Ishikawa (cell line): ENCODE measurements around the gene TTLL3.

Experiments used
- CEBPB ChIP-seq: IDR thresholded peaks from 2 replicates; pipeline ENCODE4 v1.6.1; 2012
- CREB1 ChIP-seq: IDR thresholded peaks from 2 replicates; pipeline ENCODE4 v1.6.1; 2012; ENCODE audit warnings: low read depth
- EGR1 ChIP-seq: IDR thresholded peaks from 2 replicates; pipeline ENCODE4 v1.6.1; 2012
- EP300 ChIP-seq: IDR thresholded peaks from 2 replicates; pipeline ENCODE4 v1.6.1; 2012; ENCODE audit warnings: borderline replicate concordance
- FOXM1 ChIP-seq: IDR thresholded peaks from 2 replicates; pipeline ENCODE4 v1.6.1; 2012; ENCODE audit warnings: low read depth, borderline replicate concordance
- NFIC ChIP-seq: IDR thresholded peaks from 2 replicates; pipeline ENCODE4 v1.6.1; 2012
- RAD21 ChIP-seq: IDR thresholded peaks from 2 replicates; pipeline ENCODE4 v1.6.1; 2012; ENCODE audit warnings: low read depth
- TAF1 ChIP-seq: IDR thresholded peaks from 2 replicates; pipeline ENCODE4 v1.6.1; 2012; ENCODE audit warnings: low read depth, mild to moderate bottlenecking
- TCF12 ChIP-seq: IDR thresholded peaks from 2 replicates; pipeline ENCODE4 v1.6.1; 2012; ENCODE audit warnings: low read depth
- TEAD4 ChIP-seq: IDR thresholded peaks from 2 replicates; pipeline ENCODE4 v1.6.1; 2012
- YY1 ChIP-seq: IDR thresholded peaks from 2 replicates; pipeline ENCODE4 v1.6.1; 2012; ENCODE audit warnings: low read depth
- ZBTB7A ChIP-seq: IDR thresholded peaks from 2 replicates; pipeline ENCODE4 v1.6.1; 2012; ENCODE audit warnings: low read depth
- TF ChIP-seq, protein P1 (sequence below): IDR thresholded peaks from 2 replicates; pipeline ENCODE4 v1.6.1; 2012
- TF ChIP-seq, protein P2 (sequence below): IDR thresholded peaks from 2 replicates; pipeline ENCODE4 v1.6.1; 2012; ENCODE audit warnings: low read depth, mild to moderate bottlenecking
- TF ChIP-seq, protein P3 (sequence below): IDR thresholded peaks from 2 replicates; pipeline ENCODE4 v1.6.1; 2012

TTLL3 gene

DNA sequence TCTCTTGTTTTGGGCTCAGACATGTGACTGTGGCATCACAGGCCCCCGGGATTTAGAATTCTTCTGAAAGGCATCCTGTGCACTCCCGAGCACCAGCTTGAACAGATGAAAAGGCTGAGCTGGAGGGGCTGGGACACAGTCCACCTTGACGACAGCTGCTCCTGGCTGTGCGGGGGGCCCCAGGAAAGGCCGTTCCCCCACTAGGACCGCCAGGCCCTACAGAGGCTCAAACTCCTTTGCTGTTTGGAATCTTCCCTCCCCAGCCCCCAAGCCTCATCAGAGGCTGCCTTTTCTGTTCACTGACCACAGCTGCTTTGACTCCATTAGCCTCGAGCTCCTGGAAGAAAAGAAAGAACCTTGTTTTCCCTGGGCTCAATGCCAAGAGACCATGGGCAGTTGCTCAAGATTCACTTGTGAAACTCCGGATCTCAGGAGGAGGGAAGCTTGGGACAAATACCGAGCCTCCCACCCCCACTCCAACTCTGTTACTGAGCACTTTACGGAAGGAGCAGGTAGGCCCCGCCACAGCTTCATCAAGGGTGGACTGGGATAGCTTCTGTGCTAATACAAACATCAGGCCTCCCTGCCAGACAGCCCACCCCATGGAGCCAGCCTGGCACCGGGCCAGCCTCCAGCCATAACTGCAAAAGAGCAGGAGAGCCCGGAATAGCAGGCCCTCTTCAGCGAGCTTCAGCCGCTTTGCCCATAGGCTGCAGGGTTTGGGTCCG, 54.3 kb downstream of the TTLL3 start:
- TF ChIP-seq RAD21 (no peak), TEAD4 (no peak), EGR1 (no peak), YY1 (no peak), FOXM1 (no peak), EP300 (no peak), NFIC (peak; percentile 59), CEBPB (peak; percentile 86), TAF1 (no peak), CREB1 (no peak), ZBTB7A (no peak)
- TF ChIP-seq, protein P1, sequence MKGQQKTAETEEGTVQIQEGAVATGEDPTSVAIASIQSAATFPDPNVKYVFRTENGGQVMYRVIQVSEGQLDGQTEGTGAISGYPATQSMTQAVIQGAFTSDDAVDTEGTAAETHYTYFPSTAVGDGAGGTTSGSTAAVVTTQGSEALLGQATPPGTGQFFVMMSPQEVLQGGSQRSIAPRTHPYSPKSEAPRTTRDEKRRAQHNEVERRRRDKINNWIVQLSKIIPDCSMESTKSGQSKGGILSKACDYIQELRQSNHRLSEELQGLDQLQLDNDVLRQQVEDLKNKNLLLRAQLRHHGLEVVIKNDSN, result no peak
- TF ChIP-seq, protein P2, sequence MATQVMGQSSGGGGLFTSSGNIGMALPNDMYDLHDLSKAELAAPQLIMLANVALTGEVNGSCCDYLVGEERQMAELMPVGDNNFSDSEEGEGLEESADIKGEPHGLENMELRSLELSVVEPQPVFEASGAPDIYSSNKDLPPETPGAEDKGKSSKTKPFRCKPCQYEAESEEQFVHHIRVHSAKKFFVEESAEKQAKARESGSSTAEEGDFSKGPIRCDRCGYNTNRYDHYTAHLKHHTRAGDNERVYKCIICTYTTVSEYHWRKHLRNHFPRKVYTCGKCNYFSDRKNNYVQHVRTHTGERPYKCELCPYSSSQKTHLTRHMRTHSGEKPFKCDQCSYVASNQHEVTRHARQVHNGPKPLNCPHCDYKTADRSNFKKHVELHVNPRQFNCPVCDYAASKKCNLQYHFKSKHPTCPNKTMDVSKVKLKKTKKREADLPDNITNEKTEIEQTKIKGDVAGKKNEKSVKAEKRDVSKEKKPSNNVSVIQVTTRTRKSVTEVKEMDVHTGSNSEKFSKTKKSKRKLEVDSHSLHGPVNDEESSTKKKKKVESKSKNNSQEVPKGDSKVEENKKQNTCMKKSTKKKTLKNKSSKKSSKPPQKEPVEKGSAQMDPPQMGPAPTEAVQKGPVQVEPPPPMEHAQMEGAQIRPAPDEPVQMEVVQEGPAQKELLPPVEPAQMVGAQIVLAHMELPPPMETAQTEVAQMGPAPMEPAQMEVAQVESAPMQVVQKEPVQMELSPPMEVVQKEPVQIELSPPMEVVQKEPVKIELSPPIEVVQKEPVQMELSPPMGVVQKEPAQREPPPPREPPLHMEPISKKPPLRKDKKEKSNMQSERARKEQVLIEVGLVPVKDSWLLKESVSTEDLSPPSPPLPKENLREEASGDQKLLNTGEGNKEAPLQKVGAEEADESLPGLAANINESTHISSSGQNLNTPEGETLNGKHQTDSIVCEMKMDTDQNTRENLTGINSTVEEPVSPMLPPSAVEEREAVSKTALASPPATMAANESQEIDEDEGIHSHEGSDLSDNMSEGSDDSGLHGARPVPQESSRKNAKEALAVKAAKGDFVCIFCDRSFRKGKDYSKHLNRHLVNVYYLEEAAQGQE, result no peak

DNA sequence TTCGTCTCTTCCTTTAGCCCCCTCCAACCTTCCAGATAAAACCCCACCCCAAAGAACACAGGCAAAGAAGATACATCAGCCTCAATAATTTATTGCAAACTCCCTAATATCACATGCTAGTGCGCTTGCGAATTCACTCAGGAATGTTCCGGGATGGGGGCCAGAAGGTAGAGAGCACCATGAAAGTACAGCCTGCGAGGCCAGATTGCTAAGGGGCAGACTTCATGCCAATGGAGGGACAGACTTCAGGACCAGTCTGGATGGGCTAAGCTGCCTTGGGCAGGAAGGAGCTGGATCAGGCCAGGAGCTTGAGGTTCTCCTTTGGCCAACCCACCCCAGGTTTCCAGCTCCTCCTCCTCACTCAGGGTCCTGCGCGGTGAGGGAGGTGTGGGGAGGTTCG, 56.6 kb downstream of the TTLL3 start:
- no peak for TF ChIP-seq YY1
- no peak for TF ChIP-seq CREB1
- no peak for TF ChIP-seq NFIC
- TF ChIP-seq, protein P3, sequence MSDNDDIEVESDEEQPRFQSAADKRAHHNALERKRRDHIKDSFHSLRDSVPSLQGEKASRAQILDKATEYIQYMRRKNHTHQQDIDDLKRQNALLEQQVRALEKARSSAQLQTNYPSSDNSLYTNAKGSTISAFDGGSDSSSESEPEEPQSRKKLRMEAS, result no peak
- TF ChIP-seq TEAD4, result no peak
- no peak for TF ChIP-seq FOXM1
- TF ChIP-seq, protein P2, result no peak

DNA sequence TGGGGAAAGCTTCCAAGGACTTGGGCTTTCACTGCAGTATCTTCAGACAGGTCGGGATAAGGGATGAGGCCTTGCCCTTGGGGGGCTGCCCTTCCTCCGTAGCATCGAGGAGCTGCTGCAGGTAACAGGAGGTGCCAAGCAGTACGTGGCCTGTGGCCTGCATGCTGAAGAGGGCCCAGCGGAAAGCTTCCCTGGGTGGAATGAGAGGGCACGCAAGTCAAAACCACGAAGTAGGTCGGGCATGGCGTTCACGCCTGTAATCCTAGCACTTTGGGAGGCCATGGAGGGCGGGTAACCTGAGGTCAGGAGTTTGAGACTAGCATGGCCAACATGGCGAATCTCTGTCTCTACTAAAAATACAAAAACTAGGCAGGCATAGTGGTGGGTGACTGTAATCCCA, 57.0 kb downstream of the TTLL3 start:
- TF ChIP-seq TAF1, result no peak
- no peak for TF ChIP-seq RAD21
- TF ChIP-seq, protein P2, result no peak
- TF ChIP-seq CEBPB, result no peak
- no peak for TF ChIP-seq CREB1
- TF ChIP-seq EGR1, result no peak
- no peak for TF ChIP-seq NFIC
- TF ChIP-seq YY1, result no peak
- TF ChIP-seq FOXM1, result no peak
- TF ChIP-seq EP300, result no peak
- no peak for TF ChIP-seq TEAD4
- TF ChIP-seq ZBTB7A, result no peak
- no peak for TF ChIP-seq TCF12
- TF ChIP-seq, protein P1, result no peak
- TF ChIP-seq, protein P3, result no peak

DNA sequence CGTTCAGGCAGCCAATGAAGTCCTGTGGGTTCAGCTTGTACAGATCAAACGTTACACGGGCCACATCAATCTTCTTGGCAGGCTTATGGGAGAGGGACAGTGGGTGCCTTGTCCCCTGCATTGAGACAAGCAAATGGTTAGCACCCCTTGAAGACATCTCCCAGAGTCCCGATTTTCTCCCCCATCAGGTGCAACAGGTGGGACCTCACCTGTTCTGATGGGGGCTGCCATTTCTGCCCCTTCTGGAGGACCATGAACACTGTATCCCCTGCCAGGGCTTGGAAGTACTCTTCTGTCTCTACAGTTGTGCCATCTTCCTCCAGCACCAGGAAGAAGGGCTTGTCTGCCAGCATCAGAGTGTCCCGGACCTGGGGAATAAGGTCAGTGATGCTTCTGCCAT, 59.9 kb downstream of the TTLL3 start:
- TF ChIP-seq TEAD4, result no peak
- TF ChIP-seq ZBTB7A, result no peak

DNA sequence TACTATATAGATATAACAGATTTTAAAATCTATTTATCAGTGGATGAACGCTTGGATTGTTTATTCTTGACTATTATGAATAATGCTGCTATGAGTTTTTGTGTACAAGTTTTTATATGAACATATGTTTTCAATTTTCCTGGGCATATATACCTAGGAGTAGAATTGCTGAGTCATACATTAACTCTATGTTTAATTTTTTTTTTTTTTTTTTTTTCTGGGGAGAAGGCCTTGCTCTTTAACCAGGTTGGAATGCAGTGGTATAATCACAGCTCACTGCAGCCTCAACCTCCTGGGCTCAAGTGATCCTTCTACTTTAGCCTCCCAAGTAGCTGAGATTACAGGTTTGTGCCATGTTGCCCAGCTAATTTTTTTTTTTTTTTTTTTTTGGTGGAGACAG, 60.9 kb downstream of the TTLL3 start:
- TF ChIP-seq, protein P1, result no peak
- TF ChIP-seq TEAD4 (no peak), EGR1 (no peak), YY1 (no peak), TCF12 (no peak), CEBPB (no peak), FOXM1 (no peak), CREB1 (no peak), RAD21 (no peak), NFIC (no peak), TAF1 (no peak)
- TF ChIP-seq, protein P3, result no peak
